ENCODE measurements around the gene APIP. TPM values are rescaled to one million over a fixed set of nuclear protein-coding genes. Genes with fewer than 3 reads are reported as not detected.

Gene APIP
- total RNA-seq, 1 donor from 2014 or later, result 13.0 TPM

DNA sequence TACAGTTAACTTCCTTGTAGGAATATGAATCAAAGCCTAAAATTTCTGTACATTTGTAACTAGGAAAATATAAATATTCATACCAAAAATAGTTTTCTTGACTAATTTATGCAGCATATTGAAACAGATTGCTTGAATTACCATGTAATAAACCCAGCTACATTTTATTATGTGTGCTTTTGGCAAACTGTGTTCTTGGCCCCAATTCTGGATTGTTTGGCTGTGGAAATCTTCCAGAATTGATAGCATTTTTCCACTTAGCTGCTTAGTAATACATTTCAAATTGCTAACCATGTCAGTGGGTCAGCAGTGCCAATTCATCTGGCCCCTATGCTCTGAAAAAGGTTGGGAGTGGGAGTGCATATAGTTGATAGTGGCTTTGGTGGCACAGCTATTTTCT, 32.5 kb upstream of the APIP start:
- Mint-ChIP-seq H3K36me3 (ENCODE audit: low read depth, unreplicated experiment) (peaks cover 3% of the 10 kb centered on the region), H3K4me3 (ENCODE audit: unreplicated experiment) (no peak overlapping the region), H3K9me3 (ENCODE audit: unreplicated experiment) (no peaks in the 10 kb centered on the region), H3K27me3 (ENCODE audit: unreplicated experiment) (no peaks in the 10 kb centered on the region), H3K27ac (ENCODE audit: unreplicated experiment) (no peak overlapping the region), H3K4me1 (ENCODE audit: unreplicated experiment) (peaks cover under 1% of the 10 kb centered on the region)
- no peak for DNase-seq (ENCODE audit: low spot score)
- TF ChIP-seq, protein P1, sequence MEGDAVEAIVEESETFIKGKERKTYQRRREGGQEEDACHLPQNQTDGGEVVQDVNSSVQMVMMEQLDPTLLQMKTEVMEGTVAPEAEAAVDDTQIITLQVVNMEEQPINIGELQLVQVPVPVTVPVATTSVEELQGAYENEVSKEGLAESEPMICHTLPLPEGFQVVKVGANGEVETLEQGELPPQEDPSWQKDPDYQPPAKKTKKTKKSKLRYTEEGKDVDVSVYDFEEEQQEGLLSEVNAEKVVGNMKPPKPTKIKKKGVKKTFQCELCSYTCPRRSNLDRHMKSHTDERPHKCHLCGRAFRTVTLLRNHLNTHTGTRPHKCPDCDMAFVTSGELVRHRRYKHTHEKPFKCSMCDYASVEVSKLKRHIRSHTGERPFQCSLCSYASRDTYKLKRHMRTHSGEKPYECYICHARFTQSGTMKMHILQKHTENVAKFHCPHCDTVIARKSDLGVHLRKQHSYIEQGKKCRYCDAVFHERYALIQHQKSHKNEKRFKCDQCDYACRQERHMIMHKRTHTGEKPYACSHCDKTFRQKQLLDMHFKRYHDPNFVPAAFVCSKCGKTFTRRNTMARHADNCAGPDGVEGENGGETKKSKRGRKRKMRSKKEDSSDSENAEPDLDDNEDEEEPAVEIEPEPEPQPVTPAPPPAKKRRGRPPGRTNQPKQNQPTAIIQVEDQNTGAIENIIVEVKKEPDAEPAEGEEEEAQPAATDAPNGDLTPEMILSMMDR (IDR thresholded peaks at IDR 0.05; ENCODE audit: unreplicated experiment), result no peak

DNA sequence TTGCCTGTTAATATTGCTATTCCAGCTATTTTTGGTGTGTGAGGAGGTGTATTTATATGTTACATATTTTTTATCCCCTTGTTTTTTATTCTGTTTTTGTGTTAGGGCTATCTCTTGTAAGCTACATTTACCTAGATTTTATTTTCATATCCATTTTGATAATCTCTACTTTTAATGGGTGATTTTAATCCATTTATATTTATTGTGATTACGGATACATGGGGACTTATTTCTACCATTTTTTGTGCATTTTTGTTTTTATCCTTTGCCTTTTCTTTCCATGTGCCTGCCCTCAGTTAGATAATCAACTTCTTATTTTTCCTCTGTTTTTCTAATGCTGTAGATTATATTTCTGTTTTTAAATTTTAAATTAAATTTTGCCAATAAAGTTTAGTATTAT, 28.5 kb upstream of the APIP start:
- Mint-ChIP-seq H3K27ac (ENCODE audit: unreplicated experiment) (no peak overlapping the region), H3K4me1 (ENCODE audit: unreplicated experiment) (peaks cover 3% of the 10 kb centered on the region), H3K27me3 (ENCODE audit: unreplicated experiment) (peaks cover 2% of the 10 kb centered on the region), H3K4me3 (ENCODE audit: unreplicated experiment) (no peak overlapping the region), H3K36me3 (ENCODE audit: low read depth, unreplicated experiment) (peaks cover 3% of the 10 kb centered on the region), H3K9me3 (ENCODE audit: unreplicated experiment) (no peaks in the 10 kb centered on the region)
- DNase-seq (ENCODE audit: low spot score), result no peak
- TF ChIP-seq, protein P1 (IDR thresholded peaks at IDR 0.05; ENCODE audit: unreplicated experiment), result no peak

DNA sequence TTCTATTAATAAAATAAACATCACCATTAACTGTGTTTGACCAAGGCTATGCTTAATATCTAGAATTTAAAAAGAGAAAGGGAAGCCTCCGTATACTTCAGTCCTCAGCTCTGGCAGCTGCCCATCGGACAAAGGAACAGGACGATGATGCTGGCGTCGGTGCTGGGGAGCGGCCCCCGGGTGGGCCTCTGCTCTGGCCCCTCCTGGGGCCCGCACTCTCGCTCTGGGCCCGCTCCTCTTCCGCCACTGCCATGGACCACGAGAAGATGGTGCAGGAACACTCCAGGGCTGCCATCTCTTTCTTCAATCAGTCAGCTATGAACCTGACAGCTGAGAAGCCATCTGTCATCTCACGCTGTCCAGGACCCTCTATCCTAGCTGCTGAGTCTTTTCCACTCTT, 25.5 kb upstream of the APIP start:
- H3K4me1 Mint-ChIP-seq (ENCODE audit: unreplicated experiment), result peaks cover 3% of the 10 kb centered on the region
- no peaks in the 10 kb centered on the region for H3K9me3 Mint-ChIP-seq (ENCODE audit: unreplicated experiment)
- no peak for DNase-seq (ENCODE audit: low spot score)
- no peak overlapping the region for H3K4me3 Mint-ChIP-seq (ENCODE audit: unreplicated experiment)
- peaks cover 3% of the 10 kb centered on the region for H3K36me3 Mint-ChIP-seq (ENCODE audit: low read depth, unreplicated experiment)
- no peak overlapping the region for H3K27ac Mint-ChIP-seq (ENCODE audit: unreplicated experiment)
- H3K27me3 Mint-ChIP-seq (ENCODE audit: unreplicated experiment), result peaks cover 2% of the 10 kb centered on the region
- TF ChIP-seq, protein P1 (IDR thresholded peaks at IDR 0.05; ENCODE audit: unreplicated experiment), result no peak

DNA sequence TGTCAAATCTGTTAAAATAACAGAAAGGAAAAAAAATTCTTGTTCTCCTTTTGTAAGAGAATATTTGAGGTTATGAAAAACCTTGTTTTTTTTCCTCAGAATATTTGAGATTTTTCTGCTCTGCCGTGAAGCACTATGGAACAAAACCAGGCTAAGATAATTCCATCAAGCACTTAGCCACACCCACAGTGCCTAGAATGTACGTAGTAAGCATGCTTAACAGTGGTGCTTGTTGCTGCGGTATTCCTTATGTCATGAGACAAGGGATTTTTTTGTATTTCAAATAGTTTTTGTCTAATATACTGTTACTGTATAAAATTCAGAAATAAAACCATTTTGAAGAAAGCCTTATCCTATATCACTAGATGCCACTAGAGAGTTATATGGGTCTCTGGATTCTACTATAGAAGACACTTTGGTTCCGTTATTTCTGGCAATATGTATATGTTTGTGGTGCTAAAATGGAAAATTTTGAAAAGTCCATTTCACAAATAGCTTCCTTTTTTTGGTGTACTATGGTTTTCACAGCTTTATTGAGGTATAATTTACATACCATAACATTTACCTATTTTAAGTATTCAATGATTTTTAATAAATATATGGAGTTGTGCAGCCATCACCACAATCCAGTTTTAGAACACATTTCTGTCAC, 24.0 kb upstream of the APIP start:
- TF ChIP-seq, protein P1 (IDR thresholded peaks at IDR 0.05; ENCODE audit: unreplicated experiment), result no peak
- no peak overlapping the region for H3K27ac Mint-ChIP-seq (ENCODE audit: unreplicated experiment)
- peaks cover 8% of the 10 kb centered on the region for H3K4me1 Mint-ChIP-seq (ENCODE audit: unreplicated experiment)
- no peak overlapping the region for H3K4me3 Mint-ChIP-seq (ENCODE audit: unreplicated experiment)
- DNase-seq (ENCODE audit: low spot score), result no peak
- H3K9me3 Mint-ChIP-seq (ENCODE audit: unreplicated experiment), result no peaks in the 10 kb centered on the region
- peaks cover 2% of the 10 kb centered on the region for H3K27me3 Mint-ChIP-seq (ENCODE audit: unreplicated experiment)
- peaks cover 10% of the 10 kb centered on the region for H3K36me3 Mint-ChIP-seq (ENCODE audit: low read depth, unreplicated experiment)

DNA sequence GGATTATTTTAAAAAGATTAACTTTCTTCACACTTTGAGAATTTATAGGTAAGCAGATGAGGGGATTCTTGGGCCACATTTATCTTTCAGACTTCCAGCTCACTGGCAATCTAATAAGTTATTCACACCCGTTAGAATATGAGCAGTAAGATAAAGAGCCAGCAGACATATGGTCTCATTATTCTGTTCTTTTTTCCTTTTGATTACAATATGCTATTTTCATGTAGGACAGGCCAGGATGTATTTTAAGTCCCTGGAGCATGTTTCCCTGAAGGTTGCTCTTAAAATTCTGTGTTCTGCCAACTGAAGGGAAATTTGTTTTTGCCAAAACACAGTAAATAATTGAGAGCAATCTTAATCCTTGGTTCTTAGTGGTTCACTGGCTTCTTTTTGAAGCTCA, 22.4 kb upstream of the APIP start:
- Mint-ChIP-seq H3K4me1 (ENCODE audit: unreplicated experiment) (peaks cover 7% of the 10 kb centered on the region), H3K36me3 (ENCODE audit: low read depth, unreplicated experiment) (peaks cover 7% of the 10 kb centered on the region), H3K27ac (ENCODE audit: unreplicated experiment) (no peak overlapping the region), H3K27me3 (ENCODE audit: unreplicated experiment) (peaks cover 2% of the 10 kb centered on the region), H3K9me3 (ENCODE audit: unreplicated experiment) (no peaks in the 10 kb centered on the region), H3K4me3 (ENCODE audit: unreplicated experiment) (no peak overlapping the region)
- TF ChIP-seq, protein P1 (IDR thresholded peaks at IDR 0.05; ENCODE audit: unreplicated experiment), result no peak
- DNase-seq (ENCODE audit: low spot score), result no peak

Measured in endothelial cell (in vitro differentiated cells).